Uterus (tissue), 4 donors: ENCODE data around the gene APBA3. TPM values are rescaled to one million over a fixed set of nuclear protein-coding genes. Genes with fewer than 3 reads are reported as not detected.

Experiments
- DNase-seq, 2 donors: peaks; one replicate each; pipeline ENCODE4 v3.0.0-alpha.2; 2019 to 2020
- H3K27ac ChIP-seq, 2 donors: fragments of 200-600 bp; sonication (generic); 1 replicate in 1 of 2; 2 replicates in 1 of 2; pipeline ENCODE4 v1.5.1; 2016 to 2018
- H3K27me3 ChIP-seq, 2 donors: fragments of 200-600 bp; sonication (generic); one replicate each; pipeline ENCODE4 v1.5.1; 2018 to 2019; ENCODE audit warnings: control low read depth in 1 of 2
- H3K36me3 ChIP-seq, 2 donors: fragments of 200-600 bp; sonication (generic); one replicate each; pipeline ENCODE4 v1.5.1; 2019; ENCODE audit warnings: control low read depth in 1 of 2
- H3K4me1 ChIP-seq, 2 donors: fragments of 200-600 bp; sonication (generic); one replicate each; pipeline ENCODE4 v1.5.1; 2018 to 2019; ENCODE audit warnings: control low read depth in 1 of 2
- H3K4me3 ChIP-seq, 2 donors: fragments of 200-600 bp; sonication (generic); 1 replicate in 1 of 2; 2 replicates in 1 of 2; pipeline ENCODE4 v1.5.1; 2018 to 2019; ENCODE audit warnings: mild to moderate bottlenecking in 1 of 2
- H3K9me3 ChIP-seq, 2 donors: fragments of 200-600 bp; sonication (generic); one replicate each; pipeline ENCODE4 v1.5.1; 2019; ENCODE audit warnings: control low read depth in 1 of 2
- POLR2A ChIP-seq, 2 donors: fragments of 450-650 bp; IDR thresholded peaks; one replicate each; pipeline ENCODE4 v1.6.1; 2016; ENCODE audit warnings: antibody characterized with exemption in 2 of 2, mild to moderate bottlenecking in 1 of 2, moderate library complexity in 1 of 2
- intact Hi-C: fragments of 100-400 bp; cut with DNase I; formaldehyde crosslinking; loops from one replicate; pipeline ENCODE4 v1.15.1; 2023; ENCODE audit warnings: low total_unique reads
- total RNA-seq, 4 donors: library from RNA; depleted of rRNA in 3 of 4; stranded (reverse); fragments of >200 nt in 3 of 4; gene quantifications; one replicate each; pipeline versions ENCODE4 v1.1.0 to v1.2.4, GENCODE V29; 2014 to 2023
- TF ChIP-seq, protein P1 (sequence below), 4 experiments: fragments of 200-600 bp in 2 of 4; fragments of 450-650 bp in 2 of 4; sonication (generic) in 2 of 4; IDR thresholded peaks; one replicate each; pipeline ENCODE4 v1.5.1; 2016 to 2019; ENCODE audit warnings: antibody characterized with exemption in 4 of 4, mild to moderate bottlenecking in 2 of 4, moderate library complexity in 1 of 4
- donor health status: DM: yes; HTN: yes; CAD: no.

Gene APBA3
- total RNA-seq, 4 donors from 2014 or later = 14.1 to 52.6 (median 27.4) TPM

GRCh38 chr19:3793799-3794198, 32.3 kb upstream of the APBA3 start:
- intact Hi-C loops = no loop called here

DNA sequence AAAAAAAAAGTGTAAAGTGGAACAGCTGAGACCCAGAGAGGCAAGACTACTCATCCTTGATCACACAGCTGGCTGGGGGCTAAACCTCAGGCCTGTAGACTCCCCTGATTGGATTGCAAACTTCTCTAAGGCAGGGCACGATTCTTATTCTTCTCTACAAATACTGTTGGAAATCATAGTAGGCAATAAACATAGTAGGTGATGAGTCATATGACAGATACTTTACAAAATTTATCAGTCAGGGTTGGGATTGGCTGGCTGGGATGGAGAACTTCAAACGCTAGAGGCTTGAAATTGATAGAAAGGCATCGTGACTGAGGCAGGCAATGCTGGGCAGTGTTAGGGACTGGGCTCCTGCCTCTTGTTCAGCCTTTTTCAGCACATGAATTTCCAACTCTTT, 30.6 kb upstream of the APBA3 start:
- intact Hi-C loops = no loop called here
- no peak overlapping the region for H3K4me3 ChIP-seq
- no peak for TF ChIP-seq POLR2A (IDR thresholded peaks at IDR 0.05)
- TF ChIP-seq, protein P1, sequence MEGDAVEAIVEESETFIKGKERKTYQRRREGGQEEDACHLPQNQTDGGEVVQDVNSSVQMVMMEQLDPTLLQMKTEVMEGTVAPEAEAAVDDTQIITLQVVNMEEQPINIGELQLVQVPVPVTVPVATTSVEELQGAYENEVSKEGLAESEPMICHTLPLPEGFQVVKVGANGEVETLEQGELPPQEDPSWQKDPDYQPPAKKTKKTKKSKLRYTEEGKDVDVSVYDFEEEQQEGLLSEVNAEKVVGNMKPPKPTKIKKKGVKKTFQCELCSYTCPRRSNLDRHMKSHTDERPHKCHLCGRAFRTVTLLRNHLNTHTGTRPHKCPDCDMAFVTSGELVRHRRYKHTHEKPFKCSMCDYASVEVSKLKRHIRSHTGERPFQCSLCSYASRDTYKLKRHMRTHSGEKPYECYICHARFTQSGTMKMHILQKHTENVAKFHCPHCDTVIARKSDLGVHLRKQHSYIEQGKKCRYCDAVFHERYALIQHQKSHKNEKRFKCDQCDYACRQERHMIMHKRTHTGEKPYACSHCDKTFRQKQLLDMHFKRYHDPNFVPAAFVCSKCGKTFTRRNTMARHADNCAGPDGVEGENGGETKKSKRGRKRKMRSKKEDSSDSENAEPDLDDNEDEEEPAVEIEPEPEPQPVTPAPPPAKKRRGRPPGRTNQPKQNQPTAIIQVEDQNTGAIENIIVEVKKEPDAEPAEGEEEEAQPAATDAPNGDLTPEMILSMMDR (IDR thresholded peaks at IDR 0.05) = no peak
- H3K4me1 ChIP-seq = no peaks in the 10 kb centered on the region
- no peaks in the 10 kb centered on the region for H3K36me3 ChIP-seq
- H3K9me3 ChIP-seq = no peaks in the 10 kb centered on the region
- no peak for DNase-seq
- no peaks in the 10 kb centered on the region for H3K27me3 ChIP-seq
- H3K27ac ChIP-seq = no peak overlapping the region

More at GRCh38 chr19:3793799-3794198, 32.3 kb upstream of the APBA3 start:
- Histone ChIP-seq H3K27ac (no peak overlapping the region), H3K4me3 (no peak overlapping the region), H3K27me3 (peaks cover 0 to under 1% of the 10 kb centered on the region in 2 donors), H3K9me3 (no peaks in the 10 kb centered on the region), H3K36me3 (no peaks in the 10 kb centered on the region), H3K4me1 (no peaks in the 10 kb centered on the region)
- no peak for DNase-seq
- TF ChIP-seq, protein P1 (IDR thresholded peaks at IDR 0.05) = no peak
- no peak for TF ChIP-seq POLR2A (IDR thresholded peaks at IDR 0.05)

DNA sequence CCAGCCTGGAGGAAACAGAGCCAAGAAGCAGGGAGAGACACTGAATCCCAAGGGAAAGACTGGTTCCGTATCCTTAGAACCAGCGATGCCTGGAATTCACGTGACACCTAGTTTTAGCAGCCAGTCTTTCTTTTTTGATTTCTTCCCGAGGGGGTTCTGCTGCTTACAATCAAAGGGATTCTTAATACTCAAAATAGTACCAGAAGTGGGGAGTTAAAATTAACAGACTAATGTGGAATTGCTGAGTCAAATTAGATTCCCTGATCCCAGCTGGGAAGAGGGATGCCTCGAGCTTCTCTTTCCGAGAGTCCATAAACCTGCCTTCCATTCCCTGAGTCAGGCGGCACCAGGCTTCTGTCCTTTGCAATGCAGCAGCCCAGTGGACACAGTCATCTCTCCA, 29.4 kb upstream of the APBA3 start:
- H3K27ac ChIP-seq = no peak overlapping the region
- H3K4me1 ChIP-seq = no peaks in the 10 kb centered on the region
- no peak overlapping the region for H3K4me3 ChIP-seq
- no peak for DNase-seq
- H3K9me3 ChIP-seq = no peaks in the 10 kb centered on the region
- TF ChIP-seq, protein P1 (IDR thresholded peaks at IDR 0.05) = no peak
- TF ChIP-seq POLR2A (IDR thresholded peaks at IDR 0.05) = no peak
- intact Hi-C loops = no loop called here
- H3K36me3 ChIP-seq = no peaks in the 10 kb centered on the region
- no peaks in the 10 kb centered on the region for H3K27me3 ChIP-seq

- Histone ChIP-seq H3K9me3 (no peaks in the 10 kb centered on the region), H3K27me3 (no peaks in the 10 kb centered on the region), H3K36me3 (no peaks in the 10 kb centered on the region), H3K27ac (no peak overlapping the region), H3K4me1 (no peaks in the 10 kb centered on the region), H3K4me3 (no peak overlapping the region)
- TF ChIP-seq, protein P1 (IDR thresholded peaks at IDR 0.05) = no peak
- TF ChIP-seq POLR2A (IDR thresholded peaks at IDR 0.05) = no peak
- intact Hi-C loops = no loop called here
- DNase-seq = no peak
Measured at GRCh38 chr19:3790209-3790734, 28.8 kb upstream of the APBA3 start.

DNA sequence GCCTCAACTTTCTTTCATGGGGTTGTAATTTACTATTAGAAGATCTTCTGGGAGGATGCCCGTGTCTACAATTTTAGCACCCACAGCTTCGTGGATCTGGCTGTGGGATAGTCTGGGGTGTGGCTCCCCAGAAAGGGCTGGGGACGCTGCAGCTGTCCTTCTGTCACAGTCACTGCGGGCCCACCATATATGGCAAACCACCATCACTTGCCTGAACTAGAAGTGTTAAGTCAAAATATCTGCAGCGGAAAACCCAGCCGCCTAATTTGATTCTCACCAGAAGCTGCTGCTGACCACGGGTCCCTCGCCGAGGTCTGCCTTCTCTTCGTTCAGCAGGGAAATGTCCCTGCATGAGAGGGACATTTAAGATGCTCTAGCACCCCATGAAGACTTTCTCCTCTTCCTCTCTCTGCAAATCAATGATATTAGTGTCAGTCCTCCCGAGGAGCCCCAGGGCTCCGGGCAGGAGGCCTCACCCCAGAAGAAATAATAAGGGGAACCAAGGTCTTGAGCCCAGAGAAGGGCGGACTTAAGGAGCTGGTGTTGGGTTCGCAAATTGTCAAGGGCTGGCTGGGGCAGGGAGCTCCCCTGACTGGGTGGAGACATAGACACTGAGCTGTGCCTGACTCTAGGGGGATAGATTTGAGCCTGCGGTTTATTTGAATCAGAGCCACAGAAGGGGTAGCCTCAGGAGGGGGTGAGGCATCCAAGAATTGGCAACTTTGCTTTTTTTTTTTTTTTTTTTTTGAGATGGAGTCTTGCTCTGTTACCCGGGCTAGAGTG, 27.7 kb upstream of the APBA3 start:
- TF ChIP-seq, protein P1 (IDR thresholded peaks at IDR 0.05) = no peak
- TF ChIP-seq POLR2A (IDR thresholded peaks at IDR 0.05) = no peak
- intact Hi-C loops = no loop called here
- Histone ChIP-seq H3K9me3 (no peaks in the 10 kb centered on the region), H3K4me3 (no peak overlapping the region), H3K27me3 (no peaks in the 10 kb centered on the region), H3K36me3 (no peaks in the 10 kb centered on the region), H3K27ac (no peak overlapping the region), H3K4me1 (no peaks in the 10 kb centered on the region)
- no peak for DNase-seq
